Esophagus muscularis mucosa (tissue), 3 donors: ENCODE measurements around the gene BACH1.

ENCODE experiments used
- EP300 ChIP-seq: sonication (generic); formaldehyde crosslinking; IDR thresholded peaks from one replicate; pipeline ENCODE4 v1.6.1; 2017; ENCODE audit warnings: antibody characterized with exemption
- TF ChIP-seq, protein P1 (sequence below), 3 experiments: fragments of 200-600 bp in 2 of 3; fragments of 450-650 bp in 1 of 3; sonication (generic) in 2 of 3; IDR thresholded peaks; one replicate each; pipeline ENCODE4 v1.5.1; 2017 to 2019; ENCODE audit warnings: antibody characterized with exemption in 3 of 3, mild to moderate bottlenecking in 2 of 3, moderate library complexity in 1 of 3

DNA sequence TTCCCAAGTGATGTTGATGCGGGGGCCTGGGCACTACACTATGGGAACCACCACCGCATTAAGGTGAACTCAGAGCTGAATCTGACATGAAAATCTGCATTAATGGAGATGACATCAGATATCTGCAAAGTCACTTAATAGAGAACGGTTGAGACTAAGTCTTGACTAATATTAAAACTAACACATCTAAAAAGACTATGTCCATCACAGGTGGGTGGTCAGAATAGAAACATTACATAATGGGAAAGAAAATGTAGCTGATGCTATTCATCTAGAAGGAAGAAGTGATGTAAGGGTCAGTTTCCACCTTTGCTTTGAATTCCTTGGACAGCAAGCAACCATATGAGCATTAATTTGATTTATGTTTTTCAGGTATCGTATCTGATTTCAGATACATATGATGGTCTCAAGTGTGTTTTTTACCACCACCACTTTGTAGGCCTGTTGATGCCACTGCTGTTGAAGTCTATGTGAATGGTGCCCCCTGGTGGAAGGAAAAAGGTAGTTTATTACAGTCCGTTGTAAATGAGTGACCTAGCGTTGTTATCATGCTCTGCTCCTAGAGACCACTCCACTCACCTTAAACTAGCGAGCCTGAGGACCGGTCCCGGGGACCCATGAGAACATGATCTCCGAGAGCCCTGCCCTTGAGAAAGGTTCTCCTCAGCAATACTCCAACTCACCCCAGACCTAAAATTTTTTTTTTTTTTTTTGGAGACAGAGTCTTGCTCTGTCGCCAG, 73.5 kb downstream of the BACH1 start:
- TF ChIP-seq, protein P1, sequence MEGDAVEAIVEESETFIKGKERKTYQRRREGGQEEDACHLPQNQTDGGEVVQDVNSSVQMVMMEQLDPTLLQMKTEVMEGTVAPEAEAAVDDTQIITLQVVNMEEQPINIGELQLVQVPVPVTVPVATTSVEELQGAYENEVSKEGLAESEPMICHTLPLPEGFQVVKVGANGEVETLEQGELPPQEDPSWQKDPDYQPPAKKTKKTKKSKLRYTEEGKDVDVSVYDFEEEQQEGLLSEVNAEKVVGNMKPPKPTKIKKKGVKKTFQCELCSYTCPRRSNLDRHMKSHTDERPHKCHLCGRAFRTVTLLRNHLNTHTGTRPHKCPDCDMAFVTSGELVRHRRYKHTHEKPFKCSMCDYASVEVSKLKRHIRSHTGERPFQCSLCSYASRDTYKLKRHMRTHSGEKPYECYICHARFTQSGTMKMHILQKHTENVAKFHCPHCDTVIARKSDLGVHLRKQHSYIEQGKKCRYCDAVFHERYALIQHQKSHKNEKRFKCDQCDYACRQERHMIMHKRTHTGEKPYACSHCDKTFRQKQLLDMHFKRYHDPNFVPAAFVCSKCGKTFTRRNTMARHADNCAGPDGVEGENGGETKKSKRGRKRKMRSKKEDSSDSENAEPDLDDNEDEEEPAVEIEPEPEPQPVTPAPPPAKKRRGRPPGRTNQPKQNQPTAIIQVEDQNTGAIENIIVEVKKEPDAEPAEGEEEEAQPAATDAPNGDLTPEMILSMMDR (IDR thresholded peaks at IDR 0.05): peak; percentile 73 to 85 (median 76)
- no peak for TF ChIP-seq EP300
